NCI-H69 (cell line): ENCODE data around the gene BRIP1.
"Not testable (repeated sequence)": the region's sequence is repeated elsewhere in the genome, so short reads cannot be mapped to it uniquely, and the experiment has no call there.

ENCODE experiments used
- DNase-seq: peaks from one replicate; lab custom pipeline; 2025; lab: John Stamatoyannopoulos, UW

Gene BRIP1

GRCh38 chr17:61862975-61863800 is at the start of gene BRIP1:
Gene BRIP1, minus strand, starts transcription at chr17:61863528. Its CDS starts 1,989 bp downstream, at chr17:61861539.
- peak; percentile 99 for DNase-seq

- no peak for DNase-seq
Measured at GRCh38 chr17:61908292-61909037, 45.1 kb upstream of the BRIP1 start.

GRCh38 chr17:61907361-61907760 is 44.0 kb upstream of the BRIP1 start:
- DNase-seq, result peak; percentile 3

- DNase-seq, result no peak
Measured at GRCh38 chr17:61904094-61904710, 40.9 kb upstream of the BRIP1 start.

- DNase-seq, result no peak
Measured at GRCh38 chr17:61903251-61903650, 39.9 kb upstream of the BRIP1 start.

GRCh38 chr17:61897548-61898180 is 34.3 kb upstream of the BRIP1 start:
- no peak for DNase-seq

- DNase-seq, result no peak
Measured at GRCh38 chr17:61895391-61895790, 32.1 kb upstream of the BRIP1 start.

- not testable (repeated sequence) for DNase-seq
Measured at GRCh38 chr17:61894310-61894709, 31.0 kb upstream of the BRIP1 start.

- DNase-seq, result not testable (repeated sequence)
Measured at GRCh38 chr17:61887733-61888132, 24.4 kb upstream of the BRIP1 start.

GRCh38 chr17:61885865-61886264 is 22.5 kb upstream of the BRIP1 start:
- not testable (repeated sequence) for DNase-seq

GRCh38 chr17:61884864-61885263 is 21.5 kb upstream of the BRIP1 start:
- no peak for DNase-seq

- no peak for DNase-seq
Measured at GRCh38 chr17:61880589-61881102, 17.3 kb upstream of the BRIP1 start.

GRCh38 chr17:61878984-61879612 is 15.8 kb upstream of the BRIP1 start:
- DNase-seq, result no peak

GRCh38 chr17:61878520-61878919 is 15.2 kb upstream of the BRIP1 start:
- no peak for DNase-seq

- DNase-seq, result no peak
Measured at GRCh38 chr17:61877837-61878236, 14.5 kb upstream of the BRIP1 start.

- DNase-seq, result no peak
Measured at GRCh38 chr17:61875804-61876203, 12.5 kb upstream of the BRIP1 start.

- no peak for DNase-seq
Measured at GRCh38 chr17:61875285-61875684, 12.0 kb upstream of the BRIP1 start.

GRCh38 chr17:61874075-61874474 is 10.7 kb upstream of the BRIP1 start:
- no peak for DNase-seq

GRCh38 chr17:61872099-61872498 is 8.8 kb upstream of the BRIP1 start:
- DNase-seq, result no peak

GRCh38 chr17:61869138-61869537 is 5.8 kb upstream of the BRIP1 start:
- no peak for DNase-seq

- no peak for DNase-seq
Measured at GRCh38 chr17:61868074-61868473, 4.7 kb upstream of the BRIP1 start.

- DNase-seq, result no peak
Measured at GRCh38 chr17:61867033-61867432, 3.7 kb upstream of the BRIP1 start.
